Fibroblast of the aortic adventitia (primary cell): Measurements from ENCODE around the gene DIAPH3. TPM values are rescaled to one million over a fixed set of nuclear protein-coding genes. Genes with fewer than 3 reads are reported as not detected.

Source experiments
- DNase-seq: peaks from one replicate; pipeline ENCODE4 v3.0.0-alpha.2; 2010; ENCODE audit warnings: low read depth
- H3K4me3 ChIP-seq: 2 replicates; pipeline ENCODE4 v1.5.1; 2011; ENCODE audit warnings: low read depth, mild to moderate bottlenecking, control low read depth, low read length, moderate library complexity
- CTCF ChIP-seq: IDR thresholded peaks from 2 replicates; pipeline ENCODE4 v1.5.1; 2011; ENCODE audit warnings: mild to moderate bottlenecking, low read length, control low read depth, inconsistent platforms; ENCODE audit not compliant: insufficient read depth
- total RNA-seq: library from RNA; depleted of rRNA; stranded (reverse); fragments of >200 nt; gene quantifications from 2 replicates; pipeline ENCODE4 v1.2.3, GENCODE V29; 2012; ENCODE audit warnings: low replicate concordance

DIAPH3 gene
- total RNA-seq, 1 donor: 40.9 TPM

- no peak overlapping the region for H3K4me3 ChIP-seq
- DNase-seq: no peak
- TF ChIP-seq CTCF: no peak
Measured at GRCh38 chr13:59891053-59891452, 272.7 kb downstream of the DIAPH3 start.

GRCh38 chr13:59890054-59890453 is 273.7 kb downstream of the DIAPH3 start:
- H3K4me3 ChIP-seq: no peak overlapping the region
- TF ChIP-seq CTCF: no peak
- DNase-seq: peak; percentile 64

- no peak for DNase-seq
- no peak for TF ChIP-seq CTCF
- no peak overlapping the region for H3K4me3 ChIP-seq
Measured at GRCh38 chr13:59888408-59888807, 275.3 kb downstream of the DIAPH3 start.

- TF ChIP-seq CTCF: no peak
- peak; percentile 23 for DNase-seq
- H3K4me3 ChIP-seq: no peak overlapping the region
Measured at GRCh38 chr13:59885076-59885475, 278.7 kb downstream of the DIAPH3 start.

GRCh38 chr13:59883885-59884284 is 279.8 kb downstream of the DIAPH3 start:
- no peak for TF ChIP-seq CTCF
- DNase-seq: no peak
- H3K4me3 ChIP-seq: no peak overlapping the region

- H3K4me3 ChIP-seq: no peak overlapping the region
- TF ChIP-seq CTCF: no peak
- no peak for DNase-seq
Measured at GRCh38 chr13:59880468-59880867, 283.3 kb downstream of the DIAPH3 start.

DNA sequence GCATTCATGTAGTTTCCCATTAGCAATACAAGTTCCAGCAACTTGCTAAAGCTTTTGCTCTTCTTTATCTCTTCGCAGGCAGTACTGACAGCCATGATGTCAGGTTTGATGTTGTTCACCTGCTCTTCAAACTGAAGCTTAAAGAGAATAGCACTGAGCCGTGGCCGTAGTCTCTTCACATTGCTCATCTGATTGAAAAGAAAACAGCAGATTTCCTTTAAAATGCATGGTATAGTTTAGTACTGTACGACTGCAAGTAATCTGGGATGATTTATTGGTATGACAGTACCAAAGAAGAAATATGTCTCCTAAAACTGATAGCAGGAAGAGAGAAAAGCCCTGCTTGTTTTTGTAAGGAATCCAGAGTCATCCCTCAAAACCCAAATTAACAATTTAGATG is 284.4 kb downstream of the DIAPH3 start:
- no peak overlapping the region for H3K4me3 ChIP-seq
- no peak for TF ChIP-seq CTCF
- no peak for DNase-seq
